K562 (cell line): ENCODE measurements around the gene EMC6.

ENCODE experiments used
- CTCF ChIP-seq, 3 experiments: IDR thresholded peaks in 2 of 3; conservative IDR thresholded peaks in 1 of 3; 2 replicates each; pipeline ENCODE4 v1.5.1; 2011 to 2012; ENCODE audit warnings: low read length in 3 of 3, mild to moderate bottlenecking in 3 of 3, control low read depth in 2 of 3, improper control_type of control experiment in 1 of 3, inconsistent platforms in 1 of 3, low read depth in 1 of 3, mixed read lengths in 1 of 3, moderate library complexity in 1 of 3; ENCODE audit not compliant: insufficient read depth in 2 of 3
- HMG20B ChIP-seq: fragments of 250-450 bp; sonication (Bioruptor Pico); IDR thresholded peaks from 2 replicates; pipeline ENCODE4 v1.5.0; 2021; ENCODE audit warnings: mild to moderate bottlenecking
- MAX ChIP-seq: sonication (generic); formaldehyde crosslinking; IDR thresholded peaks from 2 replicates; pipeline ENCODE4 v1.9.0; 2022; ENCODE audit warnings: mild to moderate bottlenecking, missing genetic modification reagents
- NKRF ChIP-seq: fragments of 450-650 bp; IDR thresholded peaks from 2 replicates; pipeline ENCODE4 v1.6.1; 2016; ENCODE audit warnings: borderline replicate concordance
- PBX2 ChIP-seq, 2 experiments: IDR thresholded peaks in 1 of 2; conservative IDR thresholded peaks in 1 of 2; 2 replicates each; pipeline ENCODE4 v1.6.1; 2016; ENCODE audit warnings: low read depth in 2 of 2, mild to moderate bottlenecking in 1 of 2, missing compliant biosample characterization in 1 of 2, missing genetic modification characterization in 1 of 2, moderate library complexity in 1 of 2
- RBBP5 ChIP-seq: fragments of 200-600 bp; sonication (generic); IDR thresholded peaks from 2 replicates; pipeline ENCODE4 v1.6.1; 2012; ENCODE audit warnings: borderline replicate concordance, mild to moderate bottlenecking, low read length, control low read depth, inconsistent platforms; ENCODE audit not compliant: insufficient read depth, poor library complexity, severe bottlenecking
- SAP30 ChIP-seq: fragments of 200-600 bp; sonication (generic); IDR thresholded peaks from 2 replicates; pipeline ENCODE4 v1.6.1; 2012; ENCODE audit warnings: borderline replicate concordance, low read depth, mild to moderate bottlenecking, moderate library complexity, low read length, control low read depth, inconsistent platforms; ENCODE audit not compliant: insufficient read depth, poor library complexity, severe bottlenecking
- SP1 ChIP-seq: sonication (generic); formaldehyde crosslinking; IDR thresholded peaks from 2 replicates; pipeline ENCODE4 v1.8.1; 2022; ENCODE audit warnings: mild to moderate bottlenecking, missing genetic modification reagents
- YY1 ChIP-seq, 3 experiments: IDR thresholded peaks; 2 replicates each; pipeline ENCODE4 v1.6.1; 2011; ENCODE audit warnings: low read length in 2 of 3, mild to moderate bottlenecking in 2 of 3, moderate library complexity in 2 of 3, borderline replicate concordance in 1 of 3, control low read depth in 1 of 3, low read depth in 1 of 3; ENCODE audit not compliant: insufficient read depth in 3 of 3, insufficient replicate concordance in 2 of 3, control insufficient read depth in 1 of 3, insufficient read length in 1 of 3; ENCODE audit errors: extremely low read depth in 1 of 3
- ZNF174 ChIP-seq: fragments of 250-450 bp; sonication (Bioruptor Pico); IDR thresholded peaks from 2 replicates; pipeline ENCODE4 v1.4.0; 2020; ENCODE audit warnings: mild to moderate bottlenecking
- ZNF175 ChIP-seq: fragments of 200-800 bp; sonication (Bioruptor generic); IDR thresholded peaks from 2 replicates; pipeline ENCODE4 v1.6.1; 2016; ENCODE audit warnings: low read depth, mild to moderate bottlenecking, missing genetic modification characterization, missing compliant biosample characterization
- ZNF324 ChIP-seq: fragments of 250-450 bp; sonication (Bioruptor Pico); IDR thresholded peaks from 2 replicates; pipeline ENCODE4 v1.4.0; 2020; ENCODE audit warnings: mild to moderate bottlenecking
- ZNF644 ChIP-seq: fragments of 200-800 bp; sonication (Bioruptor generic); IDR thresholded peaks from 2 replicates; pipeline ENCODE4 v1.6.1; 2016; ENCODE audit warnings: low read depth, missing genetic modification characterization, missing compliant biosample characterization

GRCh38 chr17:3697103-3697476 is 28.5 kb downstream of the EMC6 start:
- TF ChIP-seq ZNF644 (tag) (no peak), CTCF (IDR thresholded peaks at IDR 0.05 in 2 of 3, conservative IDR thresholded peaks at IDR 0.05 in 1 of 3; ENCODE audit: insufficient read depth in 2 of 3, low read depth in 1 of 3, low read length in 3 of 3) (no peak), SP1 (CRISPR knock-in tag) (no peak), MAX (CRISPR knock-in tag) (no peak), ZNF175 (CRISPR knock-in tag) (no peak), PBX2 (CRISPR knock-in tag; IDR thresholded peaks at IDR 0.05; ENCODE audit: low read depth) (no peak), PBX2 (tag; conservative IDR thresholded peaks at IDR 0.05; ENCODE audit: low read depth) (no peak), YY1 (IDR thresholded peaks at IDR 0.05; ENCODE audit: borderline replicate concordance in 1 of 3, control insufficient read depth in 1 of 3, extremely low read depth in 1 of 3, insufficient read depth in 3 of 3, insufficient read length in 1 of 3, insufficient replicate concordance in 2 of 3, low read depth in 1 of 3, low read length in 2 of 3) (no peak), ZNF174 (CRISPR knock-in tag) (no peak), ZNF324 (no peak), HMG20B (no peak), RBBP5 (no peak), NKRF (no peak), SAP30 (no peak)
